Kidney (tissue), 14 donors: ENCODE data around the gene RNASE8. TPM values are rescaled to one million over a fixed set of nuclear protein-coding genes. Genes with fewer than 3 reads are reported as not detected.

Experiments used
- DNase-seq, 5 donors: peaks; one replicate each; pipeline ENCODE4 v3.0.0-alpha.2; 2013 to 2020
- FAIRE-seq: peaks from 2 replicates; lab custom pipeline; 2012; peaks lifted over from hg19 to GRCh38; lab: Jason Lieb, UNC
- H3K27ac ChIP-seq, 2 donors: one replicate each; pipeline ENCODE4 v1.7.0; 2013; ENCODE audit warnings: low read depth in 2 of 2, low read length in 2 of 2, inconsistent platforms in 1 of 2
- H3K27me3 ChIP-seq: one replicate; pipeline ENCODE4 v1.7.1; 2013; ENCODE audit warnings: low read length, inconsistent platforms; ENCODE audit not compliant: control insufficient read depth, insufficient read depth
- H3K36me3 ChIP-seq, 3 donors: one replicate each; pipeline versions ENCODE4 v1.7.0 to v1.7.1; 2013; ENCODE audit warnings: low read length in 3 of 3, control low read depth in 1 of 3, inconsistent platforms in 1 of 3; ENCODE audit not compliant: insufficient read depth in 3 of 3, control insufficient read depth in 2 of 3
- H3K4me1 ChIP-seq, 3 donors: one replicate each; pipeline versions ENCODE4 v1.7.0 to v1.7.1; 2013; ENCODE audit warnings: low read length in 3 of 3, inconsistent platforms in 1 of 3, low read depth in 1 of 3; ENCODE audit not compliant: control insufficient read depth in 2 of 3, insufficient read depth in 2 of 3
- H3K4me3 ChIP-seq, 3 donors: one replicate each; pipeline versions ENCODE4 v1.7.0 to v1.8.1; 2013; ENCODE audit warnings: low read length in 3 of 3, control low read depth in 1 of 3, inconsistent platforms in 1 of 3
- H3K9ac ChIP-seq, 3 donors: one replicate each; pipeline versions ENCODE4 v1.7.0 to v1.7.1; 2013; ENCODE audit warnings: low read length in 3 of 3, control low read depth in 1 of 3, inconsistent platforms in 1 of 3
- H3K9me3 ChIP-seq, 3 donors: one replicate each; pipeline versions ENCODE4 v1.7.0 to v1.7.1; 2013; ENCODE audit warnings: low read length in 3 of 3, control low read depth in 1 of 3, inconsistent platforms in 1 of 3; ENCODE audit not compliant: control insufficient read depth in 2 of 3, insufficient read depth in 1 of 3
- intact Hi-C: fragments of 100-400 bp; cut with DNase I; formaldehyde crosslinking; loops from one replicate; pipeline ENCODE4 v1.11.1; 2022
- polyA plus RNA-seq: library from polyadenylated mRNA; stranded (reverse); fragments of 350-450 nt; fragmentation: Illumina TruSeq; extraction: RNeasy Lipid Tissue Mini Kit (QIAGEN cat#74804); gene quantifications from one replicate; pipeline ENCODE4 v1.2.3, GENCODE V29; 2014; ENCODE audit warnings: low read depth, low replicate concordance; ENCODE audit not compliant: insufficient read depth
- total RNA-seq: library from RNA; stranded (reverse); fragmentation: NEBNext Ultra II Directional; extraction: Animal tissue kit (Norgen Biotek cat#: 25700); gene quantifications from one replicate; pipeline ENCODE4 v1.2.1, GENCODE V29; 2021
- TF ChIP-seq, protein P1 (sequence below): IDR thresholded peaks from 3 replicates; pipeline ENCODE4 v1.5.1; 2012; ENCODE audit warnings: mild to moderate bottlenecking, moderate library complexity, borderline replicate concordance; ENCODE audit not compliant: insufficient read depth; ENCODE audit errors: extremely low read depth
- donor health status: control.
- donor health status: control.
- donor health status: control.
- donor health status: control.
- donor health status: control.
- donor health status: DM: yes; HTN: yes; CAD: no.
- donor health status: Normal renal cell carcinoma (clear cell type).

Gene RNASE8
- total and polyA plus RNA-seq, 2 donors from 2014 or later, result not detected

DNA sequence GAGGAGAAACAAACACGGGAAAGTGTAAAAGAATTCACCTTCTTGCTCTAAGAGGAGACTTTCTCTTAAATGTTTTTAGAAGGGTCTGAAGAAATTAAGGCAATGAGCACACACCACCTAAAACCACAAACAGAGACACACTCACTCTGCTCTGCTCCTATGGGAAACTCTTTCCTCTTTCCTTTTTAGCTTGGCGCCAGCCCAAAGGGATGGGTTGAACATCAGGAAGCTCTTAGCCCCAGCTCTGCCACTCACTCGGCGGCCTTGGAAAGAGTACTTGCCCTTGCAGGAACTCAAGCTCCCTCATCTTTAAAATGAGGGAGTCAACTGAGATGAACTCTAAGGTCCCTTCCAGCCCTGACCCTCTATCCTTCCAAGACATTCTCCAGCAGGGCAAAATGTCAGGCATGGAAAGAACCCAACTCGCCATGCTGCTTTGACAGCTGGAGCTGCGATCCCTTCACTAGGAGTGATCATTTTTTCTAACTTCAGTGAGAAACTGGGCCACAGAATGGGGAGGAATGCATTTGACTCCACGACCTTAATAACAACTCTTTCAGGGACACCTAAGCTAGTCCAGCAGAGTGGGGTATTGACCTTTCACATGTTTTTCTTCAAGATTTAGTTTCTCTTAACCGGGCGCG, 980 bp upstream of the RNASE8 start:
- no peak for DNase-seq
- H3K27me3 ChIP-seq, result no peaks in the 10 kb centered on the region
- TF ChIP-seq, protein P1, sequence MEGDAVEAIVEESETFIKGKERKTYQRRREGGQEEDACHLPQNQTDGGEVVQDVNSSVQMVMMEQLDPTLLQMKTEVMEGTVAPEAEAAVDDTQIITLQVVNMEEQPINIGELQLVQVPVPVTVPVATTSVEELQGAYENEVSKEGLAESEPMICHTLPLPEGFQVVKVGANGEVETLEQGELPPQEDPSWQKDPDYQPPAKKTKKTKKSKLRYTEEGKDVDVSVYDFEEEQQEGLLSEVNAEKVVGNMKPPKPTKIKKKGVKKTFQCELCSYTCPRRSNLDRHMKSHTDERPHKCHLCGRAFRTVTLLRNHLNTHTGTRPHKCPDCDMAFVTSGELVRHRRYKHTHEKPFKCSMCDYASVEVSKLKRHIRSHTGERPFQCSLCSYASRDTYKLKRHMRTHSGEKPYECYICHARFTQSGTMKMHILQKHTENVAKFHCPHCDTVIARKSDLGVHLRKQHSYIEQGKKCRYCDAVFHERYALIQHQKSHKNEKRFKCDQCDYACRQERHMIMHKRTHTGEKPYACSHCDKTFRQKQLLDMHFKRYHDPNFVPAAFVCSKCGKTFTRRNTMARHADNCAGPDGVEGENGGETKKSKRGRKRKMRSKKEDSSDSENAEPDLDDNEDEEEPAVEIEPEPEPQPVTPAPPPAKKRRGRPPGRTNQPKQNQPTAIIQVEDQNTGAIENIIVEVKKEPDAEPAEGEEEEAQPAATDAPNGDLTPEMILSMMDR, result no peak
- H3K27ac ChIP-seq, result no peak overlapping the region
- no peaks in the 10 kb centered on the region for H3K9me3 ChIP-seq
- no peaks in the 10 kb centered on the region for H3K36me3 ChIP-seq
- H3K9ac ChIP-seq, result no peak overlapping the region
- peaks cover 0 to 21% (median 5%) of the 10 kb centered on the region in 3 donors for H3K4me1 ChIP-seq
- no peak overlapping the region for H3K4me3 ChIP-seq
- intact Hi-C loops, result no loop called here
- no peak for FAIRE-seq

DNA sequence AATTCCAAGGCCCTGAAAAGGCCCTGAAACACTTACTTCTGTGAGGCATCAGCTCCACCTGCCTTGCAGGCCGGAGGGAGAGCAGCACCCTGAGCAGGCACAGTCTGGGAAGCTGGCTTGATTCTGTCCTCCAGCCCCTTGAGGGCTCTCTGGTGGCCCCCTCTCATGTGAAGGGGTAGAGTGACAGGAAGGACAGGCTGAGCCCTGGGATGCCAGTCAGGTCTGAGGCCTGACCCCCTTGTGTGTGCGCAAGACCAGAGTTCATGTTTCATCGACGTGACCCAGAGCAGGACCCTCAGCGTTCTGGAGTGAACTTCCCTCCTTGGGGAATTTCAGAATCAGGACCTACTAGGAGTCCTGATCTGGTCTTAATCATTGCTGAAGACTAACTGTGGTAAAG, 1.3 kb downstream of the RNASE8 start:
- FAIRE-seq, result no peak
- H3K36me3 ChIP-seq, result no peaks in the 10 kb centered on the region
- H3K9ac ChIP-seq, result no peak overlapping the region
- TF ChIP-seq, protein P1, result no peak
- intact Hi-C loops, result no loop called here
- no peak for DNase-seq
- no peaks in the 10 kb centered on the region for H3K27me3 ChIP-seq
- no peak overlapping the region for H3K4me3 ChIP-seq
- H3K9me3 ChIP-seq, result no peaks in the 10 kb centered on the region
- no peak overlapping the region for H3K27ac ChIP-seq
- peaks cover 4 to 17% (median 5%) of the 10 kb centered on the region in 3 donors for H3K4me1 ChIP-seq

DNA sequence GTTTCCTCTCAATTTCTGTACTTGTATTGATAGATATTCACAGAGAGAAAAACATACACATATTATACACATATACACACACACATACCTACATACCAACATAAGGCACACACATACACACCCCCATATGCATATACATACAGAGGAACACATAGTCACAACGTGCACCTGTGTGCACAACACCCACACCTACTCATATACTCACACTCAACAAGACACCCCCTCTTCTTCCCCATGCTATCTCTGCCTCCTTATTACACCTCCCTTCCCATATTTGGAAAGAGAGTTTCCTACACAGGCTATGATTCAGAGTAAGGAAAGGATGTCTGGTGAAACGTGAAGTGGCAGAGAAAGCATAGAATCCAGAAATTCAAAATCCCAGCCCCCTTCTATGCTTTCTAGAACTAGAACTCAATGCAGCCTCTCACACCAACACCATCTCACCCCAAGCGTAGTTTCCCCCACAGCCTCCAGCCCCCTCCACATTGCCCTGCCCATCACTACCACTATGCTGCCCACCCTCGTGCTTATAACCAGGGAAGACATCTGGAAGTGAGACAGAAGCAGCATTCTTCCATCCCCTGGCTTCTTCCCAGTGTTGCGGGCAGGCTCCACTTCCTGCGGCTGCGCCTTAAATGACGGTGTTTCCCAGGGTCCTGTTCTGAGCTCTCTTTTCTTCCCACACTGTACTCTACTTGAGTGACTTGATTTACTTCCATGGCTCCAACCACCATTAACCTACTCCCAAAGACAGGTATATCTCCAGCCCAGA, 2.4 kb downstream of the RNASE8 start:
- no peak overlapping the region for H3K4me3 ChIP-seq
- TF ChIP-seq, protein P1, result no peak
- H3K27ac ChIP-seq, result no peak overlapping the region
- FAIRE-seq (no peak), DNase-seq (no peak)
- H3K27me3 ChIP-seq, result no peaks in the 10 kb centered on the region
- H3K9ac ChIP-seq, result no peak overlapping the region
- no peaks in the 10 kb centered on the region for H3K9me3 ChIP-seq
- peaks cover 4 to 10% (median 5%) of the 10 kb centered on the region in 3 donors for H3K4me1 ChIP-seq
- intact Hi-C loops, result no loop called here
- H3K36me3 ChIP-seq, result no peaks in the 10 kb centered on the region
